COLO829 (cell line): ENCODE data around the gene DISC1.
"Not testable (repeated sequence)": the region's sequence is repeated elsewhere in the genome, so short reads cannot be mapped to it uniquely, and the experiment has no call there.

Experiments used
- DNase-seq: peaks from one replicate; pipeline ENCODE4 v3.0.0; 2012; ENCODE audit warnings: low spot score

Gene DISC1

DNA sequence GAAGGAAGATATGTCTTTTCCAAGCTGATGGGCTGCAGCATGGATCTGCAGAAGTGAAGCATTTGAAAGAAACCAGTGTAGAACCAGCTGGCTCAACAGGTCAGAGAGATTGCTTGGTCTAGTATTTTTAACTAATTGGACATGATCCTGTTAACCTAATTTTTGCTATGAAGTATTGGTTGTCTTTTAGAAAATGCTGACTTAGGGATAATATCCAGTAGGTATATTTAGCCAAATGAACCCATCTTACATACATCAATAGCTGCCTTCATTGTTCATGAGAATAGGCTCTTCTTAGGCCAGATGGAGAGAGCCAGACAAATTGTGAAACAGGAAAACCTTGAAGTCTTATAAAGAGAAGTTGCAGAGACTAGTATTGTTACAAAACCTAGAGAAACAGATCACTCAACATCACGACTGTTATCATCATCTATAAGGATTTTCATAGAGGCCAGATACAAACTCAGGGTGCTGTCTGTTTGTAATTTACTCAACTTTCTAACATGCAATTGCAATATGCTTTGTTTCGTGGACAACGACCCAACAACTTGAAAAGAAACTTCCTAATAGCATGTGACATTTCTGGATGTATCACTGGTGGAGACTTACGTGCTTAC is 148.2 kb downstream of the DISC1 start:
- DNase-seq = no peak

DNA sequence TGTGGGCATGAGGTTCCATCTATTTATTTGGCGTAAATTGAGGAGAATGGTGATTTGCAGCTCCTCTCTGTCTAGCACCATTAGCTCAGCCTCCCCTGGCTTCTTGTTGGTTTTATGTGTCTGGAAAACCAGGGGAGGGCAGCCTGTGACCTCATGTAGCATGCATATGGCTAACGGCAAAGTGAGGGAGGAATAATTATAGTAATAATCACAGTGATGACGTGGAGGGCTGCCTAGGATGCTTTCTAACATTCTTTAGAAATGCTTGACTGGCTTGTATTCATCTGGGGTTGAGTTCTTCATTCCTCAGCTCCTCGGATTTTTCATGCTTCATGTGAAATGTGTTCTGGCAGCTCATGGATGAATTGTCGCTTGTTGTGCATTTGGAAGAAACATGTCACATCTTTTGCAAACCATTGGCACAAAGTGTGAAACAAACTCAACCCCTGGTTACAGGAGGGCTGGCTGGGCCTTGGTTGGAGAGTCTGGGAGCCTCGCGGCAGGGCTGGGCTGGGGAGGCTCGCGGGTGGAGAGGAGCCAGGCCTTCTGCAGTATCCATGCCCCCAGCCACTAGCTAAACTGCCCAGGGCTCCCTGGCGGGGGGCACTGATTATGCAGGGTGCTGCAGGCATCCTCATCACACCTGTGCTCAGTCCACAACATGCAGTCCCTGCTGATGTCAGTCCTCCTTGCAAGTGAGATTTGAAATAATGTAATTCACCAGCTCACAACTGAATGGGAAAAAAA is 149.6 kb downstream of the DISC1 start:
- no peak for DNase-seq

DNA sequence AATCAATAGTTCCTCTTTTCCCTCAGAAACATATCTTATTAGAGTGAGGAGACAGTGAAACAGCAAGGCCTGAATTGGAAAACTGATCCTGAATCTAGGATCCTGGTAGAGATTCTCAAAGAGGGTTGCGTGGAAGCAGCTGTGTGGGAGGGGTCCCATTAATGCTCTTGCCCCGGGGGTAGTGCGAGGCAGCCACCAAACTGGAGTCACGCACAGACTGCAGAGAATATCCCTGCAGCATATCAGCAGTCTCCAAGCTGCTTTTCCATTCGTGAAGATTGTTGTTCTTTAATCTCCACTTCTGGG is 150.1 kb downstream of the DISC1 start:
- no peak for DNase-seq

DNA sequence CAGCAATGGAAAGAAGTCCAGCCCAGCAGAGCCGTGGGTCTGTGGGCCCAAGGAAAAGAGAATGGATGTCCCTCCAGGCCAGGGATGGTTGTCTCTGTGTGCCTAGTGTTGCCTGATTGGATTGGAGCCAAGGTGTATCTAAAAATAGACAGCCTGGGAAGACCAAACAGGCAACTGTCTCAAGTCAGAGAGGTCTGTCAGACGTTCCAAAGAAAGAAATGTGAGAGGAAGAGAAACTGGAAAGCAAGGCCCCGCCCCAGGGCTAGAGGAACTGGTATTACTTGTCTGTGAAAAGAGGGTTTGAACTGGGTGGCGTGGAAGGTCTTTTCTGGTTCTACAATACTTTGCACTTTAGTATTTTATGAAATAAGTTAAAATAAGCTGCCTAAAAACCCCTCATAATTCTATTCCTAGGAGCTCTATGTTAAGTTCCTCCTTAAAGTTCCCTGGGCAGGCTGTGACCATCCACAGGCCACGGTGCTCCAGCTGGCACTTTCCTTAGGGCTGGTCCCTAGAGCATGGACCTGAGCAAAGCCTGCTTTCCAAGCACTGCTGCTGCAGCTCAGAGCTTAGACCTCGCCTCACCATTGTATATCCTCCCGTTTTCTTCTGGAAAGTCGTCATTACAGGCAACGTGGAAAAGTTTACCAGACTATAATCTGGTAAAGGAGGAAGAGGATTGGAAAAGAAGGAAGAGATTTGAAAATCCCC is 151.6 kb downstream of the DISC1 start:
- peak; percentile 70 for DNase-seq

DNA sequence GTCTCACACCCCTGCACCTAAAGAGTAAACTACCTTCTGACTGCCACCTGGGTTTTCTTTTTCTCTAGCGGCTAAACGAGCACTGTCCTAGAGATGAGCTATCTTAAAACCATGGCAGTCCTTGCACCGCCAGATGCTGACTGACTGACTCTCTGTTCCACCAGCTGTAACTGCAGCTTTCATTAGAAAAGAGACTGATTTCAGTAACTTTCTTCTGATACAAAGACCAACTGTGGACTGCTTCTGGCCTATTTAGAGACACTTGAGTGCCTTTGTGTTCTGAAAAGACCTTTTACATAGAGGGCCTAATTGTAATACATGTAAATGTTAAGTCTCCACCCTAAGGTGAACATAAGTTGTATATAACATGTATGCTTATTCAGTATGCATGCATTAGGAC is 152.5 kb downstream of the DISC1 start:
- DNase-seq = no peak

DNA sequence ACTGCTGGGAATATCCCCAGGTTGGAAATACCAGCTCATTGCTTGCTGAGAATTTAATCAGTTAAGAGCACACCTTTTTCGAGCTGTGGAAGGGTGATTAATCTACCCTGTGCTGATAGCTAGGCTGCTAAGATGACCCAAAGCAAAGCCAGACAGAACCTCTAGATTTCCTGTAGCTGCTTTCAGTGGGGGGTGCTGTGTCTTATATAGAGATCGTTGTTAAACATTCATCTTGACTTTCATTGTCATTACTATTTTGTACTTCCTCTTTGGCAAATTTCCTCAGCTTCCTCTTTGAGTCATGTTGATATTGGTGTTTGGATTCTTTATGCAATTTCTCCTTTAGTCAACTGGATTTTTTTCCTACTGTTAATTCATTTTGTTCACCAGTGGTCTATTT is 155.3 kb downstream of the DISC1 start:
- DNase-seq = peak; percentile 8

DNA sequence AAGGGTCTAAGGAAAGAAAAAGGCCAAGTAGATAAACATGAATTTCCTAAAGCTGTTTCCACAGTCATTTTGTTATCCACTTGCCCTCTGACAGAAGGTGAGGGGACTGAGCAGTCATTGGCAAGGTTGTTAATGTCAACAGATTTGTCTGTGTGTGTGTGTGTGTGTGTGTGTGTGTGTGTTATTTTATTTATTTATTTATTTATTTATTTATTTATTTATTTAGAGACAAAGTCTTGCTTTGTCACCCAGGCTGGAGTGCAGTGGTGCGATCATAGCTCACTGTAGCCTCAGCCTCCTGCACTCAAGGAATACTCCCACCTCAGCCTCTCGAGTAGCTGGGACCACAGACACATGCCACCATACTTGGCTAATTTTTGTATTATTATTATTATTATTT is 158.5 kb downstream of the DISC1 start:
- DNase-seq = not testable (repeated sequence)

DNA sequence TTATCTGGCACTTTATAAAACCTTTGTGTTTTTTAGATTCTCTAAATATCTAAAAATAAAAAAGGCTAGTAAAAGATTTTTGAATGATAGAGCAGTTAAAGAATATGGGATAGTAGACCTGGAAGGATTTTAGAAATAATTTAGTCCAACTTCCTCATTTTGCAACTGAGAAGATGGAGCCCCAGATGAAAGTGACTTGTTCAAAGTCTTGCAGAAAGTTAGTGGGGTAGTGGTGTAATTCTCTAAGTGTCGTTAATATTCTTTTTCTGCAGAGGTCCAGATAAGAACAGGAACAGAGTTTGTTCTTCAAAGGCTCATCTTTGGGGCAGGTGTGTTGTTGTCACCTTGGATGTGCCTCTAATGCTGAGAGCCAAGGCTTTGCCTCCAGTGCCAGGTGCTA is 159.5 kb downstream of the DISC1 start:
- no peak for DNase-seq

DNA sequence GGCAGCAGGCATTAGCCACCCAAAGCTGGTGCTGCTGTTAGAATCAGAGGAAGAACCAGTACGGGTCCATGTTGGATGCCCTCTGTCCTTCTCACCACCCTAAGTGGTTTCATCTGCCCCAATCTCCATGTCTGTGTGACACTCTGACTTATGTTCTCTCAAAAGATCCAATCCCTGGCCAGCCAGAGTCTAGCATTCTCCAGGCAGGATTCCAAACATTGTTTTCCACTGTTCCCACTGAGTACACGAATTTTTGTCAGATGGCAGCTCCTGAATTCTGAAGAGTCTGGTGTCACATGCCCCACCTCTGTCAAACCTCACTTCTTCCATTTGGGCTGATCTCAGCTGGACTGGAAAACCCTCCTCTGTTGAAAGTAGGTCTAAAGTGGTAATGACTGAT is 166.0 kb downstream of the DISC1 start:
- no peak for DNase-seq

DNA sequence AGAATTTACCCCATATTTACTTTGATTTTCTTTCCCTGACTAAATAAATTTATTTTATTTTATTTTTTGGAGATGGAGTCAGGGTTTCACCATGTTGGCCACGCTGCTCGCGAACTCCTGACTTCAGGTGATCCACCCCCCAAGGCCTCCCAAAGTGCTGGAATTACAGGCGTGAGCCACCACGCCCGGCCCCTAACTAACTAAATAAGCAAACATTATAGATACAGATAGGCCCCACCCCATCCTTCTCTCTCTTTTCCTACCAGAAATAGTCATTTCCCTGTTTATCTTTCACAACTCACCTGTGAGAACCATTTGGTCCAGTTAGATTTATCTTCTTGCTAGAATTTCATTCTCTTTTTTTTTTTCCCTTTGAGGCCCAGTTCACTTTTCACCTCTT is 167.3 kb downstream of the DISC1 start:
- DNase-seq = no peak

DNA sequence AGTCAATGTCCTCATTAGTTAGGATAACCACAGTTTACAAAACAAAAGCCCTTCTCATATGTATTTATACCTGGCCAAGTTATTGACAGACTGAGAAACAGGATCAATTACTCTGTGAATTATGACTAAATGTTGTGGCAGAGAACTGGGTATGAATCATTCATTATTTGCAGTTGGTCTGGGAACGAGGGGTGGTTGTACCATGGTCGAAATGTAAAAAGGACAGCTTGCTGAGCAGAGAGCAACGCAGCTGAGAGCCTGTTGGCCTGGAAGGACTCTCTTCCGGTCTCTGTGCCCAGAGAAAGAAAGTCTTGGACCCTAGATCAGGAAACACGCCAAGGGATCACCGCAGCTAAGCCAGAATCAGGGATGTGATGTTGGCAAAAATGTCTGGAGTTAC is 169.6 kb downstream of the DISC1 start:
- no peak for DNase-seq

DNA sequence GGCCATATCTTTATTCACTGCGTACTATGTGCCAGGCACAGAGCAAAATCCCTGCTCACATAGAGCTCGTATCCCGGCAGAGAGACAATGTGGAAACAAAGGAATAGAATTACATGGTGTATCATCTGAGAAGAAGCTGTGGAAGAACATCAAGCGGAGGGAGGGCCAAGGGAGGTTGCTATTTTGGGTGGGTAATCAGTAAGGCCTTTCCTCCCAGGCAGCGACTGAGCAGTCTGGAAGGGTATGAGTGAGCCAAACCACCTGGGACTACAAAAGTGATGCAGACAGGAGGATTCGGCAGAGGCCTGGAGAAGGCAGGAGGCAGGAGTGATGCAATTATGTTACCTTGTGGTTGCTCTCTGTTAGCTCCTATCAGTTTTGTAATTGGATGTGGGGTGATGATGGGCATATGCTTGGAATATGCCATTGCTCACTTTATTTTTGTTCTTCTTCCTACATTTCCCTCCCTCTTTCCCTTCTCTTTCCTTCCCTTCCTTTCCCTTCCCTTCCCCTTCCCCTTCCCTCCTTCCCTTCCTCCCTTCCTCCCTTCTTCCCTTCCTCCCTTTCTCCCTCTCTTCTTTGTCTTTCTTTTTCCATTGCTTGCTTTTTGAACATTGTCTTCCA is 172.9 kb downstream of the DISC1 start:
- no peak for DNase-seq

DNA sequence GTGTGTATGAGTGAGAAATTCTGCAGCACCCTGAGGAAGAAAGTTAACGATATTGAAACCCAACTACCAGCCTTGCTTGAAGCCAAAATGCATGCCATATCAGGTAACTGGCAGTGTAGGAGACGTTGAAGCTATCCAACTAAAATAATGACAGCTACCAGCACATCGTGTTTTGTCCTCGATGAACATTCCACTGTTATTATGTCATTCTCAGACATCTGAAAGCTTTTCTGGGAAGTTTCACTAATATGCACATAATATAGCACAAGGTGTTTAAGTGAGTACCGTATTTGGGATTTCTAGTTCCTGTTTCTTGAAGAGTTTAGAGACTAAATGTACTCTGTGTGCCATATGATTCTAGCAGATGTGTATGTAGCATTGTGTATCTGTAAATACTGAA is 173.5 kb downstream of the DISC1 start:
- no peak for DNase-seq

DNA sequence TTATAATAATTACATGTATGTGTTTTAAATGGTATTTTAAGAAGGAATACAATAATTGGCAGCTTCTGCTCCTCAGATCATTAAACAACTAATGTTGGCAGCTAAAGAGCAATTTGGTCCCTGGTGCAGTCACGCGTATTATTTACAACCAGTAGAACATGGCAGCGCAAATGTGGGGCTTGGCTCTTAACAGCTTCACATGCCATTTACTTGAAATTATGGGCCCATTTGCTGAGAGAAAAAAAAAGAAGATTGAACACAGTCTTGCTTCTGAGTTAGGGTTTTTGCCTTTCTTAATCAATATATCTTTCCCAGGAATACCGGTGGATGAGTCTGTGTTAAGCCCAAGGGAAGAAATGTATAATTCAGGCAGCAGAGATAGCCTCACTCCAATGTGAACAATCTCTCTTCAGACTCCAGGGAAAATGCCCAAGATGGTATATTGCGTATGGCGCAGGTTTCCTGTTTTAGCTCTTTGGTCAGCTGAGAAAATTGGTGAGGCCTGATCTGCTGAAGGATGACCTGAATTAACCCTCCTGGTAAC is 174.5 kb downstream of the DISC1 start:
- DNase-seq = no peak

DNA sequence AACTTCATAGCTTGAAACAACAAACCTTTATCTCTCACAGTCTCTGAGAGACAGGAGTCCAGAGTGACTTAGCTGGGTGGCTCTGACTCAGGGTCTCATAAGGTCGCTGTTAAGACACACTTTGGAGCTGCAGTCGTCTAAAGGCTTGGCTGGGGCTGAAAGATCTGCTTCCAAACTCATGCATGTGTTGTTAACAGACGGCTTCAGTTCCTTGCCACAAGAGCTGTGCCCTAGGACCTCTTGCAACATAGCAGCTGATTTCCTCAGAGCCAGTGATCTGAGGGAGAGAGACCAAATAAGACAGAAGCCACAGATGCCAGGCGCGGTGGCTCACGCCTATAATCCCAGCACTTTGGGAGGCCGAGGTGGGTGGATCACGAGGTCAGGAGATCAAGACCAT is 176.8 kb downstream of the DISC1 start:
- no peak for DNase-seq

DNA sequence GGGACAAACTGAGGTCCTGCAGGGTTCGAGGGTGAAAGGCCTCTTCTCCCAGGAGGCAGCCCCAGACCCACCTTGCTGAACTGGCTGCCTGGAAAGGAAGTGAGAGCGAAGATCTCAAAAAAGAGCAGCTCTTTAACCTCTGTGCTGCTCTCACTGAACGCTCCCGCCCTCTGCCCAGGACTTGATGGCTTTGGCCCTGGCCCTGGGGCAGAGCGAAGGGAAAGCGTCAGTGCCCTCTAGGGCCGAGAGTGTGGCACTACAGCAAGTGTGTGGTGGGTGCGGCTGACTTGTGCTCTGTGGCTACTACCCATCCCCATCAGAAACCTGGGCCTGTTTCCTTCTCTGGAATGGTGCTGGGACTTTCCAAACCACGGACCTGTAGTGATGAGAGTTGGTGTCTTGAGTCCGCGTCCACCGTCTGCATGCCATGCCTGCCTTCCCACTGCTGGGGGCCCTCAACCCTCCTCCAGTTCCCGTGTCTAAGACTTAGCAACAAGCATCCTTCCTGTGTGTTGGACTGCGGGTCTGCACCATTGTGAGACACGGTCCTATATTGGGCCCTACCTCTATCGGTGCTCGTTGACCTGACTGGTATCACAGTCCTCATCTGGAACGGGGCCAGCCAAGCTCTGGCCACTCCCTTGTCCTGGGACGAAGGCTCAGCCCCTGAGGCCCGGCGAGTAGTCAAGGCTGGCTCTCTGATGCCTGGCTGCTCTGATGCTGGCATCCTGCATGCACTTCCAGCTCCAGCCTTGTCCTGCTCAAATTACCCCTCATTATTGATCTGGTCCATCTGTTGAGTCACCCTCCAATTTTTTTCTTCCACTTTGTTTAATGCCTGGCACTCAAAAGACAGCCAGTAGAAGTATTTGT is 180.3 kb downstream of the DISC1 start:
- DNase-seq = peak; percentile 67

DNA sequence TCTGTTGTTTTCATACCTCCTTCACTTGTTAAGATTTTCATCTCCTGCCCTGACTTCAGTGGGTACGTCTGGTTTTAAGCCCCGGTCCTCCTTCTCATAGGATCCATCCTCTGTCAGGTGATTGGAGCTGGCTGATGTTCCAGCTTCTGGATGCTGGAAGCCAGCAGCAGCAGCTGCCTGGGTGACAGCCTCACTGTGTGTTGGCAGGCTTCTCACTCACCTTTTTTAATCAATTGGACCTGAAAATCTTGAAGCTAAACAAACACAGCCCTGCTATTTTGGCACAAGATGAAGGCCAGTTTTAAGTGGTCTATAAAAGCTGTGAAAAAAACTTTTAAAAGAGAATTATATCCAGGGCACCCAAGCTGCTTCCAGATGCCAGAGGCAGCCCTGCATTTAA is 181.0 kb downstream of the DISC1 start:
- DNase-seq = no peak

DNA sequence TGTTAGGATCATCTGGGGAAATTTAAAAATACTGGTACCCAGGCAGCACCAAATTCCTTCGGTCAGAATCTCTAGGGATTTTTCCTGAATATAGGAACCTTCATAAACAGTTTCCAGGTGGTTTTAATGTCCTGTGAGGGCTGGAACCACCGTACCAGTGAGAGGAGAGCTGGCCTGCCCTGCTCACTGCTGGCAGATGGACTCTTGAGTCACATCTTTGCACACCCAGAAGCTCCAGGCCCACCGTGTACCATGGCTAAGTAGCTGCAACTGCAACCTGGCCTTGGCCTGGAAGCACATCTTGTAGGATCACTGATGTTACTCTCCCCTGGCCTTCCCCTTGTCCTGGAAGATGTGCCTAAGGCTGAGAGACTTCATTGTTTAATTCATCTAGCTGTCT is 181.5 kb downstream of the DISC1 start:
- no peak for DNase-seq

DNA sequence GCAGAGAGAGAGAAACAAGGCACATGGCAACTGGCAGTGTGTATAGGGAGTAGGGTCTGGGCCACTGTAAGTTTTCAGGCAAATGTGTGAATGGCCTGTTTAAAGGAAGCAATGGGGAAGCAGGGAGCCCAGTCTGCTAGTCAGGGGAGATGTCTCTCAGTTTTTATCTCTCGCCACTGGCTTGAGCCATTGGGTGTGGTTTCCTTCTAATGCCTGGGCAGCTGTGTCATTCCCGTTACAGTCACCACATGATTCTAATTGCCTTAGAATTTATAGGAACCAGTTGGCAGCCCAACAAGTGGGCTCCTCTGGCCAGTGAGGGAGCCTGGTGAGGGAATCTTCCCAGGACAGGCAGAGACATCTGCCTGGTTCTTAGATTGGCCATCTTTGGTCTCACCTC is 182.4 kb downstream of the DISC1 start:
- no peak for DNase-seq

DNA sequence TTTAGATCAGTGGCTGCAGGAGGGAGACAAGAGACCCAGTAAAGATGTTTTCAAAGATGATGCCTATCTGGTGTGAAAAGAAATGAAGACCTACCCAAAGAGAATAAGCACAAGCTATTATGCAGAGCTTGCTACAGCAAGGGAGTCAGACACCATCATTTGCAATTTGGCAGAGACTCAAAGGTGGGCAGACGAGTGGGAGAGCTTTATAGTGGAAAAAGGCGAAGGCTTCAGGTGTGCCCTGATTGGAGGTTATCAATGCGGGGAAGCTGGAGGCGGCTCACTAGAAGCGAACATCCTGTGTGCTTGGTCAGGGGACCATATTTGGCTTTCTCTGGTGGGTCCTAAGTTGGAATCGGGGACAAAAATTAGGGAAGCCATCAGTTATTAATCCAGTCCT is 183.8 kb downstream of the DISC1 start:
- no peak for DNase-seq

DNA sequence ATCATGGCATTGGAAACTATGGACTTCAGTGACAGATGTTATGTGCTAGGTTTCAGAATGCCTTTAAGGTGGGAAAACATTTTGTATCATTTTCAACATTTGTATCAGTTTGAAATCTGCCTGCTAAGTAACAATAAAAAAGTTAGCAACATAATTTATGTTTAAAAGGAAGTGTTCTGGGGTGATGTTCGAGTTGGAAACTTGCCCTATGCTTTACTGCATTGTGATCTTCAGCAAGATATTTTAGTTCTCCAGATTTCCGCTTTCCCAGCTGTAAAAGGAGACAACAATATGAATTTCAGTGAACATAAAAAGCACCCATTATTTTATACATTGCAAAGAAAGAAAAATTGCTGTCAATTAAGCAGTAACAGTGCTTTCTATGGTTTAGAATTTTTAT is 187.4 kb downstream of the DISC1 start:
- DNase-seq = no peak

DNA sequence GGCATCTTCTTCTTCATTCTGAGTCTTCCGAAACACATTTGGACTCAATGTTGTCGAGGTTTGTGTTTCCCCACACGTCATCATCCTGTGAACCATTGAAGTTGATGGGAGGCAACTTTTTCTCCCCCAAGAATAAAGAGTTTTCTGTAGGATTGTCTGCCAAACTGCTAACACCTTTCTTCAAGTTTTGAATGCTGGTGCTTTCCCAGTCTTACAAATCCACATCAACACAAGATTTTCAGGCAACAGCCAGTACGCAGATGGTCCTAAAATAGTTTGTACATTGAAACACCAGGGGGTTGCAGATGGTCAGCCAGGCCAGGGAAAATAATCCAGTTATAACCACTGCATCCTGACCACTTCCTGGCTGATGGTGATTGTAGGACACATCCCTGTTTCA is 187.9 kb downstream of the DISC1 start:
- no peak for DNase-seq
